HepG2 (cell line): ENCODE results near the gene IRS2.

Source experiments
- ATF2 ChIP-seq: sonication (generic); formaldehyde crosslinking; IDR thresholded peaks from 2 replicates; pipeline ENCODE4 v1.4.0; 2020; ENCODE audit warnings: missing genetic modification reagents
- CTCF ChIP-seq: sonication (generic); formaldehyde crosslinking; IDR thresholded peaks from 2 replicates; pipeline ENCODE4 v1.5.0; 2020; ENCODE audit warnings: mild to moderate bottlenecking, missing genetic modification reagents, moderate library complexity
- EZH2 ChIP-seq: conservative IDR thresholded peaks from 2 replicates; pipeline ENCODE4 v1.6.1; 2012; ENCODE audit warnings: mild to moderate bottlenecking, low read depth, low read length, moderate library complexity
- FOXK2 ChIP-seq: fragments of 450-650 bp; IDR thresholded peaks from 2 replicates; pipeline ENCODE4 v1.6.1; 2016
- MYNN ChIP-seq: sonication (generic); formaldehyde crosslinking; IDR thresholded peaks from 2 replicates; pipeline ENCODE4 v1.4.0; 2020; ENCODE audit warnings: mild to moderate bottlenecking, low read depth, missing genetic modification reagents
- NCOR1 ChIP-seq: fragments of 200-600 bp; sonication (generic); IDR thresholded peaks from 2 replicates; pipeline ENCODE4 v1.7.0; 2017; ENCODE audit warnings: antibody characterized with exemption, low read length, borderline replicate concordance
- RBAK ChIP-seq: sonication (generic); formaldehyde crosslinking; IDR thresholded peaks from 2 replicates; pipeline ENCODE4 v1.5.1; 2020; ENCODE audit warnings: mild to moderate bottlenecking, missing genetic modification reagents
- TAF1 ChIP-seq: sonication (generic); formaldehyde crosslinking; IDR thresholded peaks from 2 replicates; pipeline ENCODE4 v1.4.0; 2020; ENCODE audit warnings: missing genetic modification reagents
- ZBTB20 ChIP-seq: sonication (generic); formaldehyde crosslinking; IDR thresholded peaks from 2 replicates; pipeline ENCODE4 v1.8.1; 2023; ENCODE audit warnings: missing genetic modification reagents, low read depth, mild to moderate bottlenecking, borderline replicate concordance
- ZNF296 ChIP-seq: sonication (generic); formaldehyde crosslinking; conservative IDR thresholded peaks from 2 replicates; pipeline ENCODE4 v1.5.0; 2020; ENCODE audit warnings: mild to moderate bottlenecking, missing genetic modification reagents
- ZNF362 ChIP-seq: sonication (generic); formaldehyde crosslinking; IDR thresholded peaks from 2 replicates; pipeline ENCODE4 v1.4.0; 2020; ENCODE audit warnings: missing genetic modification reagents, mild to moderate bottlenecking, borderline replicate concordance
- ZNF644 ChIP-seq: IDR thresholded peaks from 2 replicates; pipeline ENCODE4 v1.6.1; 2016; ENCODE audit warnings: low read depth

DNA sequence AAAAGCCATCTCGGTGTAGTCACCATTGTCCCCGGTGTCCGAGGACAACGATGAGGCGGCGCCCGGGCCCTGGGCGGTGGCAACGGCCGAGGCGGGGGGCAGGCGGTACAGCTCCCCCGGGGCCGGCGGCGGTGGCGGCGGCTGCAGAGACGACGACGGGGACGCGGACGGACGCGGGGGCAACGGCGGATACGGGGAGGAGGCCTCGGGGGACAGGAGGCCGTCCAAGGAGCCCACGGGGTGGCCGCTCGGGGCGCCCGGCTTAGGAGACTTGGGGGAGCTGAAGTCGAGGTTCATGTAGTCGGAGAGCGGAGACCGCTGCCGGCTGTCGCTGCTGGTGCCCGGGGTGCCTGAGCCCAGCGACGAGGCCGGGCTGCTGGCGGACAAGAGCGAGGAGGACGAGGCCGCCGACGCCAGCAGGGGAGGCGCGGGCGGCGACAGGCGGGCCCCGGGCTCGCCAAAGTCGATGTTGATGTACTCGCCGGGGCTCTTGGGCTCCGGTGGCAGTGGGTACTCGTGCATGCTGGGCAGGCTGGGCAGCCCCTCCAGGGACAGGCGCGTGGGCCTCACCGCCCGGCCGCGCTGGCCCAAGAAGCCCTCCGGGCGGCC lies 3.5 kb downstream of the IRS2 start:
- TF ChIP-seq ATF2 (no peak), ZNF362 (CRISPR knock-in tag) (no peak), ZNF296 (CRISPR knock-in tag) (no peak), CTCF (CRISPR knock-in tag) (no peak), NCOR1 (no peak), RBAK (CRISPR knock-in tag) (no peak), EZH2 (no peak), ZBTB20 (CRISPR knock-in tag) (no peak), TAF1 (no peak), ZNF644 (CRISPR knock-in tag) (no peak), FOXK2 (no peak), MYNN (no peak)
